ENCODE results near the gene RIOK3. TPM values are rescaled to one million over a fixed set of nuclear protein-coding genes. Genes with fewer than 3 reads are reported as not detected.
"Not testable (repeated sequence)": the region's sequence is repeated elsewhere in the genome, so short reads cannot be mapped to it uniquely, and the experiment has no call there.

The RIOK3 gene
- polyA plus RNA-seq, 6 donors from 2014 or later: 67.1 to 95.8 (median 78.8) TPM

DNA sequence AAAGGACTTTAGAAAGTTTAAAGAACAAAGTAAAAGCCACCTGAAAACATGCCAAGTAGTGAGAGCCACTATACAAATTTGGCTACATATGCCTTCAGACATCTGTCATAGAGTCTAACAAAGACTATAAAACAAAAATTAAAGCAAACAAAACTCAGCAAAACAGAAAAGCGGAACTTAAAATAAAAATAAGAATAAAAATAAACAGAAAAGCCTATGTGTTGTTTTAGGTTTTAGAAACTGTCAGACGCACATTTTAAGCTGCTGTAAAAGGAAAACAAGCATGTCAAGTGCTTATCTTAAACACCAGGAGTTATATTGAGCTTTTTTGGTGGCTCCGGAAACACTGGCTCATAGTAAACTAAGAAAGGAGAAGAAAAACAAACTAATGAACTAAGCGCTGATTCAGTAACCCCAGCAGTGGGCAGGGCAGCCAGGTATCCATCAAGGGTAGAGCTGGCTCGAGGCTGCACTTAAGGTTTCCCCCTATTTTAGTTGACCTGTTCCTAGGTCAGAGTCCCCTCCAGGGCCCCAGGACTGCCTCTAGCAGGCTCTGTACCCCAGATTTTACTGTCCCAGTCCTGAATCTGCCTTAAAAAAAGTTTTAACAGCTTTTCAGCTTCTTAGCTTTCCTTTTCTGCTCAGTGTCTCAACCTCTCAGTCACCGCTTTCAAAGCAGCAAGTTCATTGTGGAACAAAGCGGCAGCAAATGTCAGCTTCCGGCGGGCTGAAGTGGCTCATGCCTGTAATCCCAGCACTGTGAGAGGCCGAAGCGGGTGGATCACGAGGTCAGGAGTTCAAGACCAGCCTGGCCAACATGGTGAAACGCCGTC is 34.9 kb downstream of the RIOK3 start:
- Mint-ChIP-seq H3K27me3 (no peaks in the 10 kb centered on the region), H3K27ac (peak overlapping the region; percentile 95 to 98 (median 96)), H3K9me3 (peaks cover 0 to 5% (median 0%) of the 10 kb centered on the region in 7 donors), H3K4me3 (peak overlapping the region; percentile 84 to 96 (median 92)), H3K36me3 (peaks cover 12 to 14% of the 10 kb centered on the region in 2 donors), H3K4me1 (peaks cover 29 to 86% (median 62%) of the 10 kb centered on the region in 3 donors)
- peak; percentile 56 for DNase-seq
- peak; percentile 82 to 85 for ATAC-seq (ENCODE audit: low read depth in 2 of 2)

GRCh38 chr18:23489586-23489985 is 36.5 kb downstream of the RIOK3 start:
- H3K27me3 Mint-ChIP-seq; ATAC-seq (ENCODE audit: low read depth in 2 of 2); DNase-seq; H3K9me3 Mint-ChIP-seq: not testable (repeated sequence)
- Mint-ChIP-seq H3K4me3 (peak overlapping the region; percentile 80 to 96 (median 88)), H3K36me3 (peaks cover 11 to 12% of the 10 kb centered on the region in 2 donors), H3K4me1 (peaks cover 23 to 78% (median 57%) of the 10 kb centered on the region in 3 donors), H3K27ac (peak overlapping the region; percentile 44 to 95 (median 78))

- peaks cover 35 to 76% (median 56%) of the 10 kb centered on the region in 3 donors for H3K4me1 Mint-ChIP-seq
- H3K36me3 Mint-ChIP-seq: peaks cover 12 to 17% of the 10 kb centered on the region in 2 donors
- ATAC-seq (ENCODE audit: low read depth in 2 of 2) (no peak), DNase-seq (no peak)
- H3K27me3 Mint-ChIP-seq: no peaks in the 10 kb centered on the region
- no peak overlapping the region for H3K4me3 Mint-ChIP-seq
- peaks cover 0 to 5% (median 2%) of the 10 kb centered on the region in 7 donors for H3K9me3 Mint-ChIP-seq
- H3K27ac Mint-ChIP-seq: peak overlapping the region in 3 of 6 donors; percentile 18 to 80 (median 43)
Observed at GRCh38 chr18:23493654-23494053, 40.6 kb downstream of the RIOK3 start.

DNA sequence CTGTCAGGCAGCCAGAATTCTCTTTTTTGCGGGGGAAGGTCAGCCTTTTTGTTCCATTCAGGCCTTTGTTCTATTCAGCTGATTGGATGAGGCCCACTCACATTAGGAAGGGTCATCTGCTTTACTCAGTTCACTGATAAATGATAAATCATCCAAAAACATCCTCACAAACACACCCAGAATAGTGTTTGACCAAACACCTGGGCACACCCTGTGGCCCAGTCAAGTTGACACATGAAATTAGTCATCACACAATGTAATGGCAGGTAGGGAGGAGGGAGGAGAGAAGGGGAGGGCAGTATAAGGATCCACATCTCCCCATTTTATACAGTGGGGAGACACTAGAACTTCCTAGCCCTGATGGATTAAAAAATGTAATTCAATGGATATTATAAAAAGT is 41.9 kb downstream of the RIOK3 start:
- Mint-ChIP-seq H3K4me3 (peak overlapping the region; percentile 59 to 98 (median 94)), H3K9me3 (peaks cover 0 to 5% (median 2%) of the 10 kb centered on the region in 7 donors), H3K36me3 (peaks cover 11 to 17% of the 10 kb centered on the region in 2 donors), H3K4me1 (peaks cover 45 to 81% (median 67%) of the 10 kb centered on the region in 3 donors), H3K27me3 (no peaks in the 10 kb centered on the region), H3K27ac (peak overlapping the region in 4 of 6 donors; percentile 39 to 96 (median 86))
- no peak for ATAC-seq (ENCODE audit: low read depth in 2 of 2)
- no peak for DNase-seq

- Mint-ChIP-seq H3K4me1 (peaks cover 43 to 76% (median 62%) of the 10 kb centered on the region in 3 donors), H3K27ac (peak overlapping the region; percentile 81 to 96 (median 93))
- peak in 1 of 2 donors; percentile 45 for ATAC-seq (ENCODE audit: low read depth in 2 of 2)
Observed at GRCh38 chr18:23495723-23496440, 42.8 kb downstream of the RIOK3 start.

GRCh38 chr18:23498117-23498516 is 45.0 kb downstream of the RIOK3 start:
- DNase-seq (no peak), ATAC-seq (ENCODE audit: low read depth in 2 of 2) (peak; percentile 6 to 16)
- Mint-ChIP-seq H3K27ac (peak overlapping the region; percentile 81 to 95 (median 93)), H3K27me3 (no peaks in the 10 kb centered on the region), H3K4me3 (peak overlapping the region; percentile 41 to 96 (median 89)), H3K36me3 (peaks cover 0 to 6% of the 10 kb centered on the region in 2 donors), H3K9me3 (peaks cover 0 to 2% (median 0%) of the 10 kb centered on the region in 7 donors), H3K4me1 (peaks cover 50 to 80% (median 79%) of the 10 kb centered on the region in 3 donors)

More at GRCh38 chr18:23495723-23496440, 42.8 kb downstream of the RIOK3 start:
- H3K4me3 Mint-ChIP-seq: peak overlapping the region; percentile 59 to 98 (median 94)
- H3K9me3 Mint-ChIP-seq: peaks cover 0 to 2% (median 0%) of the 10 kb centered on the region in 7 donors
- no peaks in the 10 kb centered on the region for H3K27me3 Mint-ChIP-seq
- peak; percentile 37 for DNase-seq
- H3K36me3 Mint-ChIP-seq: peaks cover 2 to 11% of the 10 kb centered on the region in 2 donors

GRCh38 chr18:23498877-23499276 is 45.8 kb downstream of the RIOK3 start:
- Mint-ChIP-seq H3K4me3 (peak overlapping the region; percentile 41 to 96 (median 89)), H3K27me3 (no peaks in the 10 kb centered on the region)

GRCh38 chr18:23499291-23499781 is 46.2 kb downstream of the RIOK3 start:
- Mint-ChIP-seq H3K4me1 (peaks cover 50 to 79% (median 77%) of the 10 kb centered on the region in 3 donors), H3K9me3 (no peaks in the 10 kb centered on the region), H3K27ac (peak overlapping the region; percentile 56 to 97 (median 94)), H3K27me3 (no peaks in the 10 kb centered on the region), H3K36me3 (peaks cover 0 to 6% of the 10 kb centered on the region in 2 donors), H3K4me3 (peak overlapping the region; percentile 41 to 96 (median 89))
- DNase-seq (peak; percentile 38), ATAC-seq (ENCODE audit: low read depth in 2 of 2) (no peak)

More at GRCh38 chr18:23498877-23499276, 45.8 kb downstream of the RIOK3 start:
- peak; percentile 72 for DNase-seq
- peak; percentile 37 for ATAC-seq (ENCODE audit: low read depth in 2 of 2)
- Mint-ChIP-seq H3K27ac (peak overlapping the region; percentile 56 to 97 (median 93)), H3K9me3 (no peaks in the 10 kb centered on the region), H3K36me3 (peaks cover 0 to 6% of the 10 kb centered on the region in 2 donors), H3K4me1 (peaks cover 50 to 76% (median 76%) of the 10 kb centered on the region in 3 donors)

DNA sequence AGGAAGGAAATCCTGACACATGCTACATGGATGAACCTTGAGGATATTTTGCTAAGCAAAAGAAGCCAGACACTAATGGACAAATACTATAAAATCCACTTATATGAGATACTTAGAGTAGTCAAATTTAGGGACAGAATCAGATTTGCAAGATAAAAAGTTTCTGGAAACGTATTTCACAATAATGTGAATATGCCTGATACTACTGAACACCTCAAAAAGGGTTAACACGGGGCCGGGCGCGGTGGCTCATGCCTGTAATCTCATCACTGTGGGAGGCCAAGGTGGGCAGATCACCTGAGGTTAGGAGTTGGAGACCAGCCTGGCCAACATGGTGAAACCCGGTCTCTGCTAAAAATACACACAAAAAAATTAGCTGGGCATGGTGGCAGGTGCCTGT is 48.5 kb downstream of the RIOK3 start:
- ATAC-seq (ENCODE audit: low read depth in 2 of 2) (no peak), DNase-seq (no peak)
- Mint-ChIP-seq H3K27me3 (no peaks in the 10 kb centered on the region), H3K36me3 (peaks cover 0 to 8% of the 10 kb centered on the region in 2 donors), H3K9me3 (no peaks in the 10 kb centered on the region), H3K4me1 (peaks cover 47 to 79% (median 72%) of the 10 kb centered on the region in 3 donors), H3K27ac (peak overlapping the region in 5 of 6 donors; percentile 3 to 91 (median 73)), H3K4me3 (peak overlapping the region in 7 of 8 donors; percentile 26 to 96 (median 72))

DNA sequence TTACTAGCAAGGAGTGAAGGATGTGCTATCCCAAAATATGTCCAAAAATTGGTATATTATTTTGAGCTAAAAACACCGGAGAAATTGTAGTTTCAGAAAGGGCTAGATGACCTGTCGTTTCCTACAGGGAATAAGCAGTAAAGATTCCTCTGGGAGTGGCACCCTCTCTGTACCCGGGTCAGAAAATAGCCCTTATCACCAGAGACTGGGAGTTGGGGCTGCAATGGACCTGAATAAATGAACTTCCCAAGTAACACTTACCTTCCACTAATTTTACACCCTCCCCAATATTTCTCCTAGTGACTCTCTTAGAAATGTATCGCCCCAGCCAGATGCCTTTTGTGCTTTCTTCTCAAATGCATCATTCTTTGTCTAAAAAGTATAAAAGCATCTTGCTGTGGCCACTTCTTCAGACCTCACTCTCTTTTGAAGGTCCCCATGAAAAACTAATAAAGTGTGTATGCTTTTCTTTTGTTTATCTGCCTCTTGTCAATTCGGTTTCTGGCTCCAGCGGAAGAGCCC is 49.5 kb downstream of the RIOK3 start:
- ATAC-seq (ENCODE audit: low read depth in 2 of 2): no peak
- Mint-ChIP-seq H3K27ac (peak overlapping the region; percentile 91 to 99 (median 97)), H3K4me1 (peaks cover 44 to 78% (median 70%) of the 10 kb centered on the region in 3 donors), H3K9me3 (no peaks in the 10 kb centered on the region), H3K36me3 (peaks cover 0 to 8% of the 10 kb centered on the region in 2 donors), H3K4me3 (peak overlapping the region; percentile 83 to 97 (median 94)), H3K27me3 (no peaks in the 10 kb centered on the region)
- no peak for DNase-seq

GRCh38 chr18:23503038-23503962 is 50.2 kb downstream of the RIOK3 start, which contains the start of gene RMC1:
Gene RMC1, plus strand, starts transcription at chr18:23503511. Its CDS starts 108 bp downstream, at chr18:23503619.
- Mint-ChIP-seq H3K36me3 (peaks cover 0 to 8% of the 10 kb centered on the region in 2 donors), H3K27me3 (no peaks in the 10 kb centered on the region), H3K27ac (peak within 1 kb of the TSS; percentile 93 to 99 (median 98))

GRCh38 chr18:23503963-23504344 is 50.9 kb downstream of the RIOK3 start:
- peak overlapping the region; percentile 85 to 97 (median 92) for H3K27ac Mint-ChIP-seq
- H3K27me3 Mint-ChIP-seq: no peaks in the 10 kb centered on the region
- DNase-seq: no peak
- peaks cover 39 to 74% (median 69%) of the 10 kb centered on the region in 3 donors for H3K4me1 Mint-ChIP-seq
- peak overlapping the region; percentile 83 to 99 (median 95) for H3K4me3 Mint-ChIP-seq
- peaks cover 0 to 8% of the 10 kb centered on the region in 2 donors for H3K36me3 Mint-ChIP-seq
- ATAC-seq (ENCODE audit: low read depth in 2 of 2): no peak
- no peaks in the 10 kb centered on the region for H3K9me3 Mint-ChIP-seq

More at GRCh38 chr18:23503038-23503962, 50.2 kb downstream of the RIOK3 start, which contains the start of gene RMC1:
- Mint-ChIP-seq H3K4me3 (peak within 1 kb of the TSS; percentile 83 to 99 (median 95)), H3K9me3 (no peaks in the 10 kb centered on the region), H3K4me1 (peaks cover 42 to 78% (median 70%) of the 10 kb centered on the region in 3 donors)
- ATAC-seq (ENCODE audit: low read depth in 2 of 2): peak; percentile 81 to 84
- peak; percentile 98 for DNase-seq
